PC-3 (cell line): Measurements from ENCODE around the gene SLC34A3.

Experiments used
- EZH2 ChIP-seq: fragments of 300-600 bp; sonication (generic); IDR thresholded peaks from one replicate; pipeline ENCODE4 v1.6.1; 2017; ENCODE audit warnings: antibody characterized with exemption, mild to moderate bottlenecking, low read length; ENCODE audit not compliant: unreplicated experiment
- TF ChIP-seq, protein P1 (sequence below): fragments of 300-600 bp; sonication (generic); conservative IDR thresholded peaks from 2 replicates; pipeline ENCODE4 v1.5.1; 2017; ENCODE audit warnings: antibody characterized with exemption, low read depth, mild to moderate bottlenecking, low read length

DNA sequence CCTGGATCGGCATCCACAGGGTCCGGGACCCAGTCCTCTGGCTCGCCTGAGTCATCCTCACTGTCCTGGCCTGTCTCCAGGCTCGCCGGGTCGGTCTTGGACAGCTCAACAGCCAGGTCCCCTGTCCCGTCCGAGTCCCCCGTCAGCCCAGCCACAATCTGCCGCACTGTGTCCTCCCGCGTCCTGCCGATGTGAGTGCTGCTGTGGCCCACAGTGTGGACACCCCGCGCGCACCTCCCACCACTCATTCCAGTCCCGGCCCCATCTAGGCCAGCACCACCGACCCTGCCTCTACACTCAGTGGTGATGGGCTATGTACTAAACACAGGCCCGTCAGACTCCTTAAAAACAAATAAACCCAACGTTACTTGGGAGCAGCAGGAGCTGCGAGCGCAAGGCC is 49.0 kb upstream of the SLC34A3 start:
- TF ChIP-seq, protein P1, sequence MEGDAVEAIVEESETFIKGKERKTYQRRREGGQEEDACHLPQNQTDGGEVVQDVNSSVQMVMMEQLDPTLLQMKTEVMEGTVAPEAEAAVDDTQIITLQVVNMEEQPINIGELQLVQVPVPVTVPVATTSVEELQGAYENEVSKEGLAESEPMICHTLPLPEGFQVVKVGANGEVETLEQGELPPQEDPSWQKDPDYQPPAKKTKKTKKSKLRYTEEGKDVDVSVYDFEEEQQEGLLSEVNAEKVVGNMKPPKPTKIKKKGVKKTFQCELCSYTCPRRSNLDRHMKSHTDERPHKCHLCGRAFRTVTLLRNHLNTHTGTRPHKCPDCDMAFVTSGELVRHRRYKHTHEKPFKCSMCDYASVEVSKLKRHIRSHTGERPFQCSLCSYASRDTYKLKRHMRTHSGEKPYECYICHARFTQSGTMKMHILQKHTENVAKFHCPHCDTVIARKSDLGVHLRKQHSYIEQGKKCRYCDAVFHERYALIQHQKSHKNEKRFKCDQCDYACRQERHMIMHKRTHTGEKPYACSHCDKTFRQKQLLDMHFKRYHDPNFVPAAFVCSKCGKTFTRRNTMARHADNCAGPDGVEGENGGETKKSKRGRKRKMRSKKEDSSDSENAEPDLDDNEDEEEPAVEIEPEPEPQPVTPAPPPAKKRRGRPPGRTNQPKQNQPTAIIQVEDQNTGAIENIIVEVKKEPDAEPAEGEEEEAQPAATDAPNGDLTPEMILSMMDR = no peak
- TF ChIP-seq EZH2 = no peak
